Parathyroid adenoma (tissue), 2 donors: ENCODE data around the gene PSPC1.
"Not testable (repeated sequence)": the region's sequence is repeated elsewhere in the genome, so short reads cannot be mapped to it uniquely, and the experiment has no call there.

Experiments
- H2AFZ ChIP-seq: fragments of 300-600 bp; sonication (generic); one replicate; pipeline ENCODE4 v1.7.0; 2017; ENCODE audit warnings: antibody characterized with exemption, mild to moderate bottlenecking
- H3K27ac ChIP-seq: fragments of 300-600 bp; sonication (generic); one replicate; pipeline ENCODE4 v1.7.0; 2017
- H3K27me3 ChIP-seq: fragments of 300-600 bp; sonication (generic); one replicate; pipeline ENCODE4 v1.7.0; 2017; ENCODE audit warnings: low read length; ENCODE audit not compliant: control insufficient read depth, insufficient read depth
- H3K36me3 ChIP-seq: fragments of 300-600 bp; sonication (generic); one replicate; pipeline ENCODE4 v1.7.0; 2017; ENCODE audit warnings: low read length; ENCODE audit not compliant: control insufficient read depth, insufficient read depth
- H3K4me1 ChIP-seq: fragments of 300-600 bp; sonication (generic); one replicate; pipeline ENCODE4 v1.7.0; 2017; ENCODE audit warnings: control low read depth
- H3K4me2 ChIP-seq: fragments of 300-600 bp; sonication (generic); one replicate; pipeline ENCODE4 v1.7.0; 2017; ENCODE audit warnings: low read length
- H3K4me3 ChIP-seq: fragments of 300-600 bp; sonication (generic); one replicate; pipeline ENCODE4 v1.7.0; 2017; ENCODE audit warnings: low read depth, low read length
- H3K79me2 ChIP-seq: fragments of 300-600 bp; sonication (generic); one replicate; pipeline ENCODE4 v1.7.0; 2017; ENCODE audit warnings: control low read depth
- H3K9ac ChIP-seq: fragments of 300-600 bp; sonication (generic); one replicate; pipeline ENCODE4 v1.7.0; 2017; ENCODE audit warnings: mild to moderate bottlenecking
- H3K9me3 ChIP-seq: fragments of 300-600 bp; sonication (generic); one replicate; pipeline ENCODE4 v1.7.0; 2017; ENCODE audit warnings: low read length; ENCODE audit not compliant: control insufficient read depth
- CTCF ChIP-seq: fragments of 300-600 bp; sonication (generic); IDR thresholded peaks from one replicate; pipeline ENCODE4 v1.7.0; 2017; ENCODE audit warnings: antibody characterized with exemption, mild to moderate bottlenecking
- donor health status: primary hyperparathyroidism.

The PSPC1 gene, protein sequence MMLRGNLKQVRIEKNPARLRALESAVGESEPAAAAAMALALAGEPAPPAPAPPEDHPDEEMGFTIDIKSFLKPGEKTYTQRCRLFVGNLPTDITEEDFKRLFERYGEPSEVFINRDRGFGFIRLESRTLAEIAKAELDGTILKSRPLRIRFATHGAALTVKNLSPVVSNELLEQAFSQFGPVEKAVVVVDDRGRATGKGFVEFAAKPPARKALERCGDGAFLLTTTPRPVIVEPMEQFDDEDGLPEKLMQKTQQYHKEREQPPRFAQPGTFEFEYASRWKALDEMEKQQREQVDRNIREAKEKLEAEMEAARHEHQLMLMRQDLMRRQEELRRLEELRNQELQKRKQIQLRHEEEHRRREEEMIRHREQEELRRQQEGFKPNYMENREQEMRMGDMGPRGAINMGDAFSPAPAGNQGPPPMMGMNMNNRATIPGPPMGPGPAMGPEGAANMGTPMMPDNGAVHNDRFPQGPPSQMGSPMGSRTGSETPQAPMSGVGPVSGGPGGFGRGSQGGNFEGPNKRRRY

DNA sequence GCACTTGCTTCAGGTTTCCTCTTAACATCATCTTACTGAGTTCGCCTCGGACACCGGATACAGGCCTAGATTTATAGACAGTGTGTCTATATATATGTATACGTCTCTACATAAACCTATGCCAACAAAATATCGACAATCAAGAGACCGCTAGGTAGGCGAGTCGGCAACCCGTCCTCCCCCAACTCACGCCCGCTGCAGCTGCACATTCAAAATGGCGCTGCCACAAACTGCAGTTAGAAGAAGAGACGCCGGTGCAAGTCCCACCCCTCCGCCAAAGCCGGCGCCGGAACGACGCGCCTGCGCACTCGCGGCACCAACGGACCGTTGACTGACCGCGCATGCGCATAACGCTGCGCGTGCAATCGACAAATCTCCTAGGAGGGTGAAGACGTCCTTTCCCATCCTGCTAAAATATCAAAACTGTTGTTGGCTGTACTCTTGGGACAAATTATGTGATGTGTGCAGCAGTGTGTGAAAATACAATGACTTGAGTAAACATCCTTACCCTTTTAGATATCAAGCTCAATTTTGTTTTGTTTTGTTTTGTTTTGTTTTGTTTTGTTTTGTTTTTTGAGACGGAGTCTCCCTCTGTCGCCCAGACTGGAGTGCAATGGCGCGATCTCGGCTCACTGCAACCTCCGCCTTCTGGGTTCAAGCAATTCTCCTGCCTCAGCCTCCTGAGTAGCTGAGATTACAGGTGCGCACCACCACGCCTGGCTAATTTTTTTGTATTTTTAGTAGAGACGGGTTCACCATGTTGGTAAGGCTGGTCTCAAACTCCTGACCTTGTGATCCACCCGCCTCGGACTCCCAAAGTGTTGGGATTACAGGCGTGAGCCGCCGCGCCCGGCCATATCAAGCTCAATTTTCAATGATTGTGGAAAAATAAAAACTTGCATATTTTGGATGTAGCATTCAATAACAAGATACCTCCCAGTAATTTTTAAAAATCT, at the start of gene PSPC1:
Gene PSPC1, minus strand, starts transcription at position 219 of the 956 bp plus-strand sequence. Its CDS starts 188 bp downstream, at position 31.
- Histone ChIP-seq H3K4me3 (peak within 1 kb of the TSS; percentile 89), H3K9ac (peak within 1 kb of the TSS; percentile 72), H2AFZ (peak within 1 kb of the TSS; percentile 86), H3K4me2 (peak within 1 kb of the TSS; percentile 71), H3K27ac (peak within 1 kb of the TSS; percentile 91)
- not testable (repeated sequence) for H3K36me3 ChIP-seq, H3K4me1 ChIP-seq, H3K27me3 ChIP-seq, H3K9me3 ChIP-seq, H3K79me2 ChIP-seq

DNA sequence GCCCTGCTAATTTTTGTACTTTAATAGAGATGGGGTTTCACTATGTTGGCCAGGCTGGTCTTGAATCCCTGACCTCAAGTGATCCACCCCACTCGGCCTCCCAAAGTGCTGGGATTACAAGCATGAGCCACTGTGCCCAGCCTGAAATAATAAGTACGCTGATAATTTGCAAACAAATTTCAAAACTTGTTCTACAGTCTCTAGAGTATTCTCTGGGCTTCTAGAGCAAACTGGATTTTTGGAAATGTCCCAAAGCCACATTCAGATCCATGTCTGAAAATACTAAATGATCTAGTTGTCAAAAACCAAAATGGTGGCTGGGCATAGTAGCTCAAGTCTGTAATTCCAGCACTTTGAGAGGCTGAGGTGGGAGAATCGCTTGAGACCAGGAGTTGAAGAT, 39.9 kb upstream of the PSPC1 start:
- no peaks in the 10 kb centered on the region for H3K27me3 ChIP-seq
- H3K4me1 ChIP-seq: no peaks in the 10 kb centered on the region
- H3K4me2 ChIP-seq: no peak overlapping the region
- no peak overlapping the region for H3K4me3 ChIP-seq
- no peak overlapping the region for H3K9ac ChIP-seq
- TF ChIP-seq CTCF: no peak
- H3K36me3 ChIP-seq: no peaks in the 10 kb centered on the region
- no peaks in the 10 kb centered on the region for H3K79me2 ChIP-seq
- H2AFZ ChIP-seq: no peak overlapping the region
- H3K9me3 ChIP-seq: no peaks in the 10 kb centered on the region
- no peak overlapping the region for H3K27ac ChIP-seq

GRCh38 chr13:19818223-19818842, 35.6 kb upstream of the PSPC1 start:
- Histone ChIP-seq H3K4me1 (no peaks in the 10 kb centered on the region), H3K36me3 (no peaks in the 10 kb centered on the region), H3K79me2 (no peaks in the 10 kb centered on the region), H3K27me3 (no peaks in the 10 kb centered on the region), H3K4me3 (no peak overlapping the region), H3K4me2 (no peak overlapping the region), H3K9ac (no peak overlapping the region), H3K27ac (no peak overlapping the region), H3K9me3 (no peaks in the 10 kb centered on the region), H2AFZ (no peak overlapping the region)
- no peak for TF ChIP-seq CTCF

DNA sequence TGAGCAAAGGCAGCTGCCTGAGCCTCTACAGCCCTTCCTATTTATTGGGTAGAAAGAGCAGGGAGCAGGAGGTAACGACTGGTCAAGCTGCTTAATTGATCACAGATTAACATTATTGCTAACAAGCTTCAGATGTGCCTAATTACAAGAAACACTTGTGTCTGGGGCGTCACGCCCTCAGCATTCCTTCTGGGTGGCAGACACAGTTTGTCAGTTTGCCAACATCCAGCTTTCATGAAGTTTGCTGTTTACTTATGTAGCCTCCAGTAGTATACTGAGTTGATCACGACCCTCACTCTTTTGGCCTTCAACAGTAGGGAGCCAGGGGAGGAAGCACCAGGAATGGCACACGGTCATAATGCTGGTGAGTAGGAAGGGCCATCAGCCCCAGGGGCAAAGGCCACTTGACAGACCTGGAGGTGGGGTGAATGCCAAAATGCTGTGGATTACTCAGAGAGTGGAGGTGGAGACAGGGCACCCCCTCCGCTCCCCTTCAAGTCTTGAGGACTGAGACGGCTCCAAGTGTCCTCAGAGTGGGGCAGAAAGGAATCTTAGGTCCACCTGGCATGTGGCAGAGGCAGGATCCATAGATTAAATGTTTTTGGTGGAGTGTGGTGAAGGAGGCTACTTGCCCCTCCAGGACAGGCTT, 34.9 kb upstream of the PSPC1 start:
- no peak overlapping the region for H3K4me2 ChIP-seq
- no peak for TF ChIP-seq CTCF
- H3K36me3 ChIP-seq: no peaks in the 10 kb centered on the region
- H3K79me2 ChIP-seq: no peaks in the 10 kb centered on the region
- no peak overlapping the region for H3K4me3 ChIP-seq
- no peak overlapping the region for H3K9ac ChIP-seq
- no peak overlapping the region for H2AFZ ChIP-seq
- H3K27me3 ChIP-seq: no peaks in the 10 kb centered on the region
- H3K4me1 ChIP-seq: no peaks in the 10 kb centered on the region
- H3K9me3 ChIP-seq: no peaks in the 10 kb centered on the region
- no peak overlapping the region for H3K27ac ChIP-seq
